SK-N-SH (cell line): ENCODE results near the gene MTG1. TPM values are rescaled to one million over a fixed set of nuclear protein-coding genes. Genes with fewer than 3 reads are reported as not detected.

ENCODE experiments used
- CTCF ChIA-PET: fragments of 300-600, 350-600 bp; formaldehyde crosslinking; extraction: SDS; loops from one replicate; lab custom pipeline; 2021; lab: Yijun Ruan, JAX
- POLR2A ChIA-PET: fragments of 350-600 bp; sonication (Branson Sonifier 250); formaldehyde crosslinking; extraction: SDS; loops from one replicate; lab custom pipeline; 2020; ENCODE audit warnings: antibody characterized with exemption, inconsistent platforms; lab: Yijun Ruan, JAX
- DNase-seq: peaks from one replicate; pipeline ENCODE4 v3.0.0; 2012
- H2AFZ ChIP-seq: fragments of 200-600 bp; sonication (generic); 2 replicates; pipeline ENCODE4 v1.8.1; 2016; ENCODE audit warnings: antibody characterized with exemption, mild to moderate bottlenecking, low read depth
- H3F3A ChIP-seq: fragments of 200-600 bp; sonication (generic); replicated peaks from 2 replicates; pipeline ENCODE3; 2016; ENCODE audit warnings: antibody characterized with exemption, mild to moderate bottlenecking; ENCODE audit not compliant: insufficient read depth
- H3K27ac ChIP-seq, 2 experiments: fragments of 200-500 bp in 1 of 2; fragments of 200-600 bp in 1 of 2; sonication (Bioruptor generic) in 1 of 2; sonication (generic), shearing (Covaris generic) in 1 of 2; 2 replicates each; pipeline versions ENCODE4 v1.5.1 to v1.6.1; 2014 to 2016; ENCODE audit warnings: low read depth in 2 of 2, inconsistent platforms in 1 of 2, low read length in 1 of 2, mild to moderate bottlenecking in 1 of 2, mixed read lengths in 1 of 2
- H3K27me3 ChIP-seq: fragments of 200-600 bp; sonication (generic), shearing (Covaris generic); 2 replicates; pipeline ENCODE4 v1.6.1; 2016; ENCODE audit warnings: mixed run types; ENCODE audit not compliant: insufficient read depth
- H3K36me3 ChIP-seq, 2 experiments: fragments of 200-500 bp in 1 of 2; fragments of 200-600 bp in 1 of 2; sonication (Bioruptor generic) in 1 of 2; sonication (generic) in 1 of 2; replicated peaks in 1 of 2; 2 replicates each; pipeline versions ENCODE3 to v1.5.1; 2014 to 2016; ENCODE audit warnings: low read length in 1 of 2, mild to moderate bottlenecking in 1 of 2; ENCODE audit not compliant: insufficient read depth in 2 of 2, control insufficient read depth in 1 of 2
- H3K4me1 ChIP-seq, 2 experiments: fragments of 200-500 bp in 1 of 2; fragments of 200-600 bp in 1 of 2; sonication (Bioruptor generic) in 1 of 2; sonication (generic), shearing (Covaris generic) in 1 of 2; 2 replicates each; pipeline versions ENCODE4 v1.5.1 to v1.6.1; 2014 to 2016; ENCODE audit warnings: low read depth in 1 of 2, low read length in 1 of 2, mixed run types in 1 of 2; ENCODE audit not compliant: insufficient read depth in 2 of 2, control insufficient read depth in 1 of 2
- H3K4me2 ChIP-seq: fragments of 200-600 bp; sonication (generic), shearing (Covaris generic); 2 replicates; pipeline ENCODE4 v1.6.1; 2017; ENCODE audit warnings: mixed run types
- H3K4me3 ChIP-seq, 2 experiments: fragments of 200-500 bp in 1 of 2; fragments of 200-600 bp in 1 of 2; sonication (Bioruptor generic) in 1 of 2; sonication (generic), shearing (Covaris generic) in 1 of 2; 2 replicates each; pipeline versions ENCODE4 v1.5.1 to v1.8.1; 2014 to 2016; ENCODE audit warnings: low read depth in 2 of 2, inconsistent platforms in 1 of 2, low read length in 1 of 2, mild to moderate bottlenecking in 1 of 2, mixed read lengths in 1 of 2, moderate library complexity in 1 of 2
- H3K79me2 ChIP-seq: fragments of 200-600 bp; sonication (generic); 2 replicates; pipeline ENCODE4 v1.8.1; 2017; ENCODE audit warnings: mild to moderate bottlenecking; ENCODE audit not compliant: insufficient read depth
- H3K9ac ChIP-seq: fragments of 200-600 bp; sonication (generic); 2 replicates; pipeline ENCODE4 v1.6.1; 2017; ENCODE audit warnings: mixed run types
- H3K9me2 ChIP-seq: fragments of 200-600 bp; sonication (generic); 2 replicates; pipeline ENCODE4 v1.6.1; 2017; ENCODE audit warnings: mixed run types
- H3K9me3 ChIP-seq: fragments of 200-600 bp; sonication (generic); 2 replicates; pipeline ENCODE4 v1.6.1; 2017; ENCODE audit warnings: mixed run types, mild to moderate bottlenecking, moderate library complexity
- H4K20me1 ChIP-seq: fragments of 200-600 bp; sonication (generic); 2 replicates; pipeline ENCODE4 v1.6.1; 2017; ENCODE audit warnings: mild to moderate bottlenecking, mixed run types; ENCODE audit not compliant: insufficient read depth
- ELF1 ChIP-seq: IDR thresholded peaks from 2 replicates; pipeline ENCODE4 v1.4.0; 2012
- EP300 ChIP-seq, 2 experiments: IDR thresholded peaks; 2 replicates each; pipeline versions ENCODE4 v1.4.0 to v1.6.1; 2012; ENCODE audit warnings: borderline replicate concordance in 1 of 2, low read depth in 1 of 2, low read length in 1 of 2
- FOSL2 ChIP-seq: IDR thresholded peaks from 2 replicates; pipeline ENCODE4 v1.4.0; 2012; ENCODE audit warnings: low read depth, mild to moderate bottlenecking, moderate library complexity, borderline replicate concordance
- GABPA ChIP-seq: IDR thresholded peaks from 2 replicates; pipeline ENCODE4 v1.4.0; 2012; ENCODE audit warnings: low read depth, mild to moderate bottlenecking
- JUND ChIP-seq: IDR thresholded peaks from 2 replicates; pipeline ENCODE4 v1.4.0; 2012
- MXI1 ChIP-seq: IDR thresholded peaks from 2 replicates; pipeline ENCODE4 v1.6.1; 2012; ENCODE audit warnings: mild to moderate bottlenecking, low read depth, low read length, improper control_type of control experiment
- NRF1 ChIP-seq: IDR thresholded peaks from 2 replicates; pipeline ENCODE4 v1.6.1; 2012; ENCODE audit warnings: low read depth, mild to moderate bottlenecking, low read length
- POLR2AphosphoS5 ChIP-seq: IDR thresholded peaks from 2 replicates; pipeline ENCODE4 v1.6.1; 2012; ENCODE audit warnings: low read depth, low read length
- RAD21 ChIP-seq: IDR thresholded peaks from 2 replicates; pipeline ENCODE4 v1.6.1; 2012; ENCODE audit warnings: mild to moderate bottlenecking, low read length
- SIN3A ChIP-seq: IDR thresholded peaks from 2 replicates; pipeline ENCODE4 v1.6.1; 2012; ENCODE audit warnings: low read depth, mild to moderate bottlenecking, low read length, moderate library complexity, borderline replicate concordance
- SMC3 ChIP-seq: IDR thresholded peaks from 2 replicates; pipeline ENCODE4 v1.6.1; 2012; ENCODE audit warnings: low read depth, low read length, improper control_type of control experiment
- YY1 ChIP-seq: IDR thresholded peaks from 2 replicates; pipeline ENCODE4 v1.4.0; 2012; ENCODE audit warnings: low read depth, mild to moderate bottlenecking
- ZBTB33 ChIP-seq: IDR thresholded peaks from 2 replicates; pipeline ENCODE4 v1.4.0; 2012; ENCODE audit warnings: low read depth, borderline replicate concordance
- WGBS: methylation state at CpG from one replicate; pipeline ENCODE4 v1.1.6; 2017; ENCODE audit warnings: low lambda C conversion rate; 5-methylcytosine and 5-hydroxymethylcytosine counted together
- polyA plus RNA-seq, 3 experiments: library from polyadenylated mRNA; depleted of rRNA; stranded (reverse); fragments of >200 nt; gene quantifications; 2 replicates each; pipeline ENCODE4 v1.2.3, GENCODE V29; 2012
- TF ChIP-seq, protein P1 (sequence below): fragments of 200-600 bp; sonication (generic); IDR thresholded peaks from 2 replicates; pipeline ENCODE4 v1.6.1; 2017; ENCODE audit warnings: antibody characterized with exemption, mild to moderate bottlenecking, moderate library complexity
- TF ChIP-seq, protein P2 (sequence below): IDR thresholded peaks from 2 replicates; pipeline ENCODE4 v1.4.0; 2012; ENCODE audit warnings: low read depth, borderline replicate concordance

MTG1 gene
- polyA plus RNA-seq, 1 of the 3 experiments (the other 2 are of a cell fraction) = 86.4 TPM

- WGBS = 8% methylated on average over 5 of the region's 13 CpGs
- H3K27ac ChIP-seq = no peak overlapping the region
- DNase-seq = no peak
- H3K79me2 ChIP-seq = no peaks in the 10 kb centered on the region
- no peak for TF ChIP-seq MXI1
- TF ChIP-seq JUND = no peak
- TF ChIP-seq FOSL2 = no peak
- TF ChIP-seq, protein P1, sequence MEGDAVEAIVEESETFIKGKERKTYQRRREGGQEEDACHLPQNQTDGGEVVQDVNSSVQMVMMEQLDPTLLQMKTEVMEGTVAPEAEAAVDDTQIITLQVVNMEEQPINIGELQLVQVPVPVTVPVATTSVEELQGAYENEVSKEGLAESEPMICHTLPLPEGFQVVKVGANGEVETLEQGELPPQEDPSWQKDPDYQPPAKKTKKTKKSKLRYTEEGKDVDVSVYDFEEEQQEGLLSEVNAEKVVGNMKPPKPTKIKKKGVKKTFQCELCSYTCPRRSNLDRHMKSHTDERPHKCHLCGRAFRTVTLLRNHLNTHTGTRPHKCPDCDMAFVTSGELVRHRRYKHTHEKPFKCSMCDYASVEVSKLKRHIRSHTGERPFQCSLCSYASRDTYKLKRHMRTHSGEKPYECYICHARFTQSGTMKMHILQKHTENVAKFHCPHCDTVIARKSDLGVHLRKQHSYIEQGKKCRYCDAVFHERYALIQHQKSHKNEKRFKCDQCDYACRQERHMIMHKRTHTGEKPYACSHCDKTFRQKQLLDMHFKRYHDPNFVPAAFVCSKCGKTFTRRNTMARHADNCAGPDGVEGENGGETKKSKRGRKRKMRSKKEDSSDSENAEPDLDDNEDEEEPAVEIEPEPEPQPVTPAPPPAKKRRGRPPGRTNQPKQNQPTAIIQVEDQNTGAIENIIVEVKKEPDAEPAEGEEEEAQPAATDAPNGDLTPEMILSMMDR = no peak
- TF ChIP-seq NRF1 = no peak
- TF ChIP-seq, protein P2, sequence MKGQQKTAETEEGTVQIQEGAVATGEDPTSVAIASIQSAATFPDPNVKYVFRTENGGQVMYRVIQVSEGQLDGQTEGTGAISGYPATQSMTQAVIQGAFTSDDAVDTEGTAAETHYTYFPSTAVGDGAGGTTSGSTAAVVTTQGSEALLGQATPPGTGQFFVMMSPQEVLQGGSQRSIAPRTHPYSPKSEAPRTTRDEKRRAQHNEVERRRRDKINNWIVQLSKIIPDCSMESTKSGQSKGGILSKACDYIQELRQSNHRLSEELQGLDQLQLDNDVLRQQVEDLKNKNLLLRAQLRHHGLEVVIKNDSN = no peak
- no peak for TF ChIP-seq ZBTB33
- no peak for TF ChIP-seq POLR2AphosphoS5
- TF ChIP-seq GABPA = no peak
- TF ChIP-seq EP300 (IDR thresholded peaks at IDR 0.05; ENCODE audit: borderline replicate concordance in 1 of 2, low read depth in 1 of 2, low read length in 1 of 2) = no peak
- no peak for TF ChIP-seq SIN3A
- TF ChIP-seq RAD21 = no peak
- TF ChIP-seq SMC3 = no peak
- TF ChIP-seq YY1 = no peak
- TF ChIP-seq ELF1 = no peak
- H3K4me1 ChIP-seq = peaks cover 0 to 11% of the 10 kb centered on the region in 2 experiments; a peak in 1 of 4 replicates
- H3K4me2 ChIP-seq = no peak overlapping the region
- H3K9ac ChIP-seq = no peak overlapping the region
- H3K27me3 ChIP-seq = 0 out of 2 replicates have a peak, but pooled peaks cover 7% of the 10 kb centered on the region
- H4K20me1 ChIP-seq = no peaks in the 10 kb centered on the region
- no peaks in the 10 kb centered on the region for H3K9me3 ChIP-seq
- POLR2A ChIA-PET = interaction anchor here (1.5 kb wide), 1 partner anchor 27 kb away, joined by 3 read pairs; no protein-coding TSS in a partner anchor
- H2AFZ ChIP-seq = no peak overlapping the region
- H3K4me3 ChIP-seq = no peak overlapping the region
- H3F3A ChIP-seq = no peaks in the 10 kb centered on the region
- CTCF ChIA-PET = interaction anchor here (1.2 kb wide), 1 partner anchor 21 kb away, joined by 5 read pairs; no protein-coding TSS in a partner anchor
- H3K9me2 ChIP-seq = no peaks in the 10 kb centered on the region
- peaks cover 0 to 3% of the 10 kb centered on the region in 2 experiments for H3K36me3 ChIP-seq
These were observed 43.0 kb upstream of the MTG1 start for GRCh38 chr10:133350950-133351329.
